ENCODE data around the gene USP48.

The USP48 gene

DNA sequence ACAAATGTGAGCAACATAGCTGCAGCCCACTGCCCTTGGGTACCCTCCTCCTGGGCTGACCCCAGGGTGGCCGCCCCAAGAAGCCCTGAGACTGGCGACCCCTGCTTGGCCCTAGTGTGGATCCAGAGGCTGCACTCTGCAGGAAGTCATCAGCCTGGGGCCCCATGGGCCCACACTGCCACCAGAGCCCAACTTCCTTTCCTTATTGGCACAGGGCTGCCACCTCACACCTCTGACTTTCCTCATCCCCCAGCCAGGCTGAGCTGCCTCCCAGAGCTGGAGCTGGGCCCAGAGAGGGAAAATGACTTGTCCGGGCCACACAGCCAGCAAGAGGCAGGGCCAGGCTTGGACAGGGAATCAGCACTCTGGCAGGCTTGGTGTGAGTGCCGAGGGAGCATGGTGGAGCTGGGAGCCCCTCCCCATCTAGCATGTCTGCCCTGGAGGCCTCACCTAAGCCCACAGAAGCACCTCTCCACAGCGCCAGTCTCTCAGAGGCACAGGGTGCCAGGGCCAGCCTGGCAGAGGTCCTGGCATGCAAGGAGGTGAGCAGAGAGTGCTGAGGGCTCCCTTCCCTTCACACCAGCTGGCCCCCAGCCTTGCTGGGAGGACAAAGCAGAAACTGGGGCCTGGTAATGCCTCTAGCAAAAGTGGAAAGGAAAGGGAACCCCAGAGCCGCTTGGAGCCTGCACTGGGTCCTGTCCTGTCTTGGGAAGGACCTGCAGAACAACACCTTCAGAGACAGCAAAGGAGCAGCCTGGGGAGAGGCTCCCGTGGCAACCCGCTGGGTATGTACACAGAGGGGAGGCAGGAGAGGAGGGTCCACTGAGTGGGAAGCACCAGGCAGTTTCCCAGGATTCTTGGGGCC is 117.0 kb downstream of the USP48 start:
- DNase-seq = no peak

DNA sequence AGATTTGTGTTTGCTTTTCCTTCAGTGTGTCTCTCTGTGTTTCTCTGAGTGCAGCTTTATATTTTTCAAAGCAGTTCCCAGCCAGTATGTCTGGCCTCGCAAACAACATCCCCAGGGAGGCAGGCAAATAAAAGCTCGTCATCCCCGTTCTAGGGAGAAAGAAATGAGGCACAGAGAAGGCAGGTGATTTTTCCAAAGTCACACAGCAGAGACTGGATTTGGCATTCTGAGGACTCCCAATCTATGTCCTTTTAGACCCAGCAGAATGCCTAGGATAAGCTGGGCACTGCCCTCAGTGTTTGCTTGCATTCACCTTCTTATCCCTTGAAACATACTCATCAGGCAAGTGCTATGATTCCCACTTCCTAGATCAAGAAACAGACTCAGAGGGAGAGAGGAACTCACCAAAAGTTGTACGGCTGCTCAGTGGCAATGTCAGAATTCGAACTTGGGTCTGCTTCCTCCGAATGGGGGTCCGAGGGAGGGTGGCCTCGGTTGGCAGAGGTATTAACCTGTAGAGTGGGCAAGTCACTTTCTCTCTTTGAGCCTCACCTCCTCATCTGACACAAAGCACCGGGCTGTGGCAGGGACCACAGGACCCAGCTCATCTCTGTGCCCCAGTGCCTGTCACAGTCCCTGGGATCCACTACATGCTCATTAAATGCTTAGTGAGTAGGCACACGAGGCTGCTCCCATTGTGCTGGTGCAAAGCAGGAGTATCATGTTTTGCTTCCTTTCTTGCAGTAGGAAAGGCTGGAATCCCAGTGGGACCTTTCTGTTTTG is 118.0 kb downstream of the USP48 start:
- DNase-seq = no peak

DNA sequence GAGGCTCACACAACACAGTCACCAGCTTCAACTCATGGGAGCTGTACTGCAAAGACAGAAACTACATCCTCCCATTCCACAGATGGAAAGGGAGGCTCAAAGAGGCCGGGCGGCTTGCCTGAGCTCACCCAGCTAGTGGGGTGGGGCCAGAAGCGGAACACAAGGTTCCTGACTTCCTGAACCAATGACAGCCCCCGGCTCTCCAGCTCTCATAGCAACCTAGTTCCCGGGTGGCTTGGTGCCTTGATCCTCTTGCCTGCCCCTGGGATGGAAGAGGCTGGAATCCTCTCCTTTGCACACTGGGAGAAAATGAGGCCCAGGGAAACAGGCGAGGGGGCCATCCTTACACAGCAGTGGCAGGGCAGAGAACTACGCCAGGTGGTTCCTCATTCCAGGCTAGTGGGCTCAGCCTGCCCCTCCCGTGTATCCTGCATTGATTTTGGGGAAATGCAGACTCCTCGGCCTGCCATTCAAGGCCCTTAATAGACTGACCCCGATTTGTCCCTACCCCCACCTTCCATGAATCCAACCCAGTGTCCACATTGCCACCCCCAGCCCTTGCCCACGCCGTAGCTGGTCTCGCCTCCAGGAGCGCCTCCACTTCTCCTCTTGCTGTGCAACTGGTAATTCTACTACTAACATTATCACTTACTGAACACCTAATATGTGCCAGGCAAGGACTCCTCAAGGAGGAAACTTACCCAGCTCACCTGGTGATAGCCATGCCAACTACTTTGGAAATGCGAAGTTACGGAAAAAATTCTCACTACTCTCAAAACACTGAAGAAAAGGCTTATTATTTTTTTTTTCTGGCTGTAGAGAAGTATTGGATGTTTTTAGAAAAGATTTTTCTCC is 118.8 kb downstream of the USP48 start:
- no peak for DNase-seq

DNA sequence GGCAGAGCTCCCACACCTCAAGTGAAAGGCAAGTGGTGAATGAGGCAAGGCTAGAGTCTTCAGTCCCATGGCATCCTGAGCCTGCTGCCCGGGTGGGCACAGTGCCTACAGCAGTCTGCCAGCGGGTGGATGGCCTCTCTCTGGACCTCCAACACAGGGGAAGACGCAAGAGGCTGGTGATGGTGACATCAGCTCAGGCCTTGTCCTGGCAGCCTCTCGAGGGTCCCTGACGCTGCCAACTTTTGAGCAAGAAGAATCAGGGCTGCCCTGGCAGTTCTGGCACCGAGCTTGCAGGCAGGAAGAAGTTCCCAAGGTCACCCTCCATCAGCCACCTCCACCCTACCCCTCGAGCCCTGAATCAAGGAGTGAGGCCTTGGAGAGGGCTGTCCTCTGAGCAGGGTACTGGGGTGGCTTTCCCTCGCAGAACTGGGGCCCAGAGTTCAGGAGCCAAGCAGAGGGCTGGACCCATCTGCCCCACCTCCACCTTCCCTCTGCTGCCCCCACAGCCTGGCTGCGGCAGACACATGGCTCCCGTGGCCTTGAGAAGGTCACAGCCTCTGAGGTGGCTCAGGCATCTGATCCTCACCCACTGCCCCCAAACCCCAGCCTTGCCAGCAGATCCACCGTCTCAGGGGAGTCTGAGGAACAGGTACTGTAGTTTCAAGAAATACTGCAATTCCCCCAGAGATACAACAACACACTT is 119.5 kb downstream of the USP48 start:
- DNase-seq = no peak

DNA sequence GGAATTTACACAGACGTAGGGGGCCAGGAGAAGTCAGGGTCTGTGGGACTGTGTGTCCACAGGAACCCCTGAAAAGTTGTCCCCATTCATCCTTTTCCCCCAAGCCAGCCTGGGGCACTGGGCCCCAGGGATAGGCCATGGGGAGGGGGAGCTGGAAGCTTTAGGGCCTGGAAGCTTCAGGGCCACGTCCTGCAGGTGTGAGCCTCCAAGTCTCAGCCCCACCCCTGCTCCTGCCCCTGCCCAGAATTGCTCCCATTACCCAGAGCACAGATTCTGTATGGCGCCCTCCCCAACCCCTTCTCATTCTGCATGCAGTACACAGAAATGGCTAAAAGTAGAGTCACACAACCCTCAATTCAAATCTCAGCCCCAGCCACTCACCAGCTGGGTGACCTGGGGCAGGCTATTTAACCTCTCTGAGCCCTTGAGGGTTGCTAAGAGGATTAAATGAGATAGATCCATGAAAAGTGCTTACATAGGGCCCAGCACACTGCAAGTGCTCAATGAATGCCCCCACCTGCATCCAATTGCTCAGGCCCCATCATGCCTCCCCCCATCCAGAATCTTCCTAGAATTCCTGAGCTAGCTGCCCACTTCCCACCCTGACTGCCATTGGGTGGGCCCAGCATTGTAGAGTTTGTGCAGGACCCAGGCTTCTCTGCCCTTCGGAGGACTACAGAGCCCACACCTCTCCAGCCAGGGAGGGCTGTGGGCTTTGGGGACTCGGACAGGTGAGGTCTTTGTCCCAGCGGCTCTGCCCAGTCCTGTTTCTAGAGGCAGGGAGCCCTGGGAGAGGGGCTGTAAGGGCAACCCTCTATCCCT is 120.3 kb downstream of the USP48 start:
- DNase-seq = no peak

DNA sequence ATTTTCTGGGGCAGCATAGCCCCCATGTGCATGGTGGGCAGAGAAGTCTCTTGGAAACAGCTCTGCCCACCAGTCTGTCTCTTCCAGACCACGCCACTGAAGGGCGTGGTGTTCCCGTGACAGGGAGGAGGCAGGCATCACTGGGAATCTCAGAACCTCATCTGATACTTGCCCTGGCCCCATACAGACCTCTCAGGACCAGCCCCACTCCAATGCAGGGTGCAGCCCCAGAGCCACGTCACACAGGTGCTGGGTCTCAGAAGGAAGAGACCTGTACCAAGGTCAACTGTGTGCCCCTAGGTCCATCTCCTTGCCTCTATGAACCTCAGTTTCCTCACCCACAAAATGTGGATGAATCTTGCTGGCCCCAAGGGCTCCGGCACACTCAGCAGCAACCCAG is 121.1 kb downstream of the USP48 start:
- no peak for DNase-seq

DNA sequence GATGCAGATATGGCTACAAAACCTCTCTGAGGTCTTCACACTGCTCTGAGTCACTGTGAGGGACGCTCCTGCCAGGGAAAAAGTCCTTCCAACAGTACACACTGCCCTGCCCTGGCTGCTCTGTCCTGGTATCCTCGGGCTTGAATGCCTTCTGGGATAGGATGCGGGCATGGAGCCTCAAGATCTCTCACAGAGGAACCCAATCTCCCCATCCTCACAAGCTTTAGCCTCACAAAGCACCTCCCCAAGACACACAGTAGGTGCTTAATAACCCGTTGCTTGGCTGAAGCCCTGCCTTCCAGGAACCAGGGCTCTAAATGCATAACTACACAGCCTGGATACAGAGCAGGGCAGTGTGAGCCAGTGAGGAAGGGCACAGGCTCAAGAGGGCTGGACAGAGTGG is 123.0 kb downstream of the USP48 start:
- DNase-seq = no peak

DNA sequence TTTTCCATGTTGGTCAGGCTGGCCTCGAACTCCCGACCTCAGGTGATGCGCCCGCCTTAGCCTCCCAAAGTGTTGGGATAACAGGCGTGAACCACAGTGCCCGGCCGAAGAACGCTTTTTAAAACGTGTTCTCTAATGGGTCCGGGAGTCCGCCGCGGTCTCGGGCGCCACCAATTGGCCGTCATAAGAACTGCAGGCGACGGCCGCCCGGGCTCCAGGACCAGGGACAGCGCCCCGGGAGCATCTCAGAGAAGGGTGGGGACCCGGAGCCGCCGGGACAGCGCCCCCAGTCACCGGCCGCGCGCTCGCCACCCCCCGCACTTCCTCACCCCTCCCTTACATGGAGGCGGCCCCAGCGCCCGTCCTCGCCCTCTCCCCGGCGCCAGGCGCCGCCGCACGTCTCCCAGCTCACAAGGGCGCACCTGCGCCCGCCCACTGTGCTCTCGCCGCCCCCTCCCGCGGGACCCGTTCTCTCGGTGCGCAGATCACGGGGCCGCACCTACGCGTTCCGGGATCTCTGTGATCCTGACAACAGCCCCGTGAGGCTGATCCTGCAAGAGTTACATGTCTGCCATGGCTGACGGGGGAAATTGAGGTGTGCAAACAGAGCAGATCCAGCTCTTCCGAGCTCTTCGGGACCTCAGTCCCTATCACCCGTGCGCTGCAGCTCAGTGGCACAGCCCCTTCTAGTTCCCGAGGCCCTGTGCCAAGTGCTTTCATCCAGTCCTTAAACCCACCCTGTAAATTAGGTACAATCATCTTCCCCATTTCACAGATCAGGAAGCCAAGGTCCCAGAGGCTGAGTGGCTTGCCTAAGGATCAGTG is 123.6 kb downstream of the USP48 start:
- DNase-seq = peak; percentile 64 to 70

DNA sequence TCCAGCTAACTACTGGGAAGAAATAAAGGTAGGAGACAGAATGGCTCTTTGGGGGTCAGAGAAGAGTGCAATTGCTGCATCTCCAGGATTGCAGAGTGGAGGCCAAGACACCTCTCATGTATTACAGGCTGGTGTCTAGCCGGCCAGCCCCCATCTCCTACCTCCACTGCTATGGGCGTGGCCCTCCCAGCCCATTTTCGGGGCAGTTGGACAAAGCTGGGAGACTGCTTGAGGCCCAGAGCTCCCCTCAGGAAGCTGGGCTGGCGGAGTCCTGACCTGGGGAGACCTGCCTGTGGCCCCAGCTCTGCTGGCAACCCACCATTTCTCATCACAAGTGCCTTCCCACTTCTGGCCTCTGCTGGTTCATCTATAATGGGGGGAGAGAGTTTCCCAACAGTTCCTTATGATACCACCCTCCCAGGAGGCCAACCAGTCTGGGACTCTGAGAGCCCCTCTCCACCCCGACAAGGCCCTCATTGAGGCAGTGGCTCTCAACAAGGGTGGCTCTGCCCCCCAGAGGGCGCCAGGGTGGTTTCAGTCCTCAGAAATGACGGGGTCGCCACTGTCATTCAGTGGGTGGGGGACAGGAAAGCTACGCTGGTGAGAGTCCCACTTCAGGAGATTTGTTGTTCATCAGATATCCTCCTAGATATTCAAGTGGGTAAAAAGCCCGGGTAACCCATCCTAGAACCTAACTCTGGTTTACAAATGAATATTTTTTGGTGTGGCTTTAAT is 125.3 kb downstream of the USP48 start:
- DNase-seq = no peak

DNA sequence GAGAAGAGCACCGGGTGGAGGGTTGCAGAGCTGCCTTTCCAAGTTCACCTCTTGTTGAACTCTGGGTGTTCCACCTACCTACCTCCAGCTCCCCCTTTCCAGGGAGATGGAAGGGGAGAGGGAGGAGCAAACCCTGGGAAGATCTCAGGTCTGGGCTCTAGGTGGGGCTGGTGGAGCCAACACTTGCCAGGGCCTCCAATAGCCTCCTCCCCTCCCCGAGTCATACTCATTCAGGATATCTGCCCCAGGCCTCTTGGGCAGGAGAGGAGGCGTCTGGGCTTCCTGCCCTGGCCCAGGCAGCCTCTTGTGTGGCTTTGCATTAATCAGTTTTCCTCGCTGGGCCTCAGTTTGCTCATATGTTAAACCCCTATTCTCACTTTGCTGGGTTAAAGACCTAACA is 127.2 kb downstream of the USP48 start:
- no peak for DNase-seq

DNA sequence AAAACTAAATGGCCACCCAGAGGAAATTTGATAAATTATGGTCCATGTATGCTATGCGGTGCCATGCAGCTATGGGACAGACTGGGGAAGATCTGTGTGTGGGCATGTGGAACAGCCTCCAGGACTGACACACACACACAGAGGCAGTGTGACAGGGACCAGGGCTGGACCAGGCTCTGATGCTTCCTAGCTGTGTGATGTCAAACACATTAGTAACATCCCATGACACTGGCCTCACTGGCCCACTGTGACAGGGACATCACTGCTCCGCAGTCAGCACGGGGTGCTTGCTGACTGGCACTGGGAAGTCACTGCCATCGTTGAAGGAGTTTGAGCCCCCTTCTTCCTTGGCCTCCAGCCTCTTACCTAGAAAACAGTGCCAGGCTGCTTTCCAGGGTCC is 127.7 kb downstream of the USP48 start:
- DNase-seq = no peak

DNA sequence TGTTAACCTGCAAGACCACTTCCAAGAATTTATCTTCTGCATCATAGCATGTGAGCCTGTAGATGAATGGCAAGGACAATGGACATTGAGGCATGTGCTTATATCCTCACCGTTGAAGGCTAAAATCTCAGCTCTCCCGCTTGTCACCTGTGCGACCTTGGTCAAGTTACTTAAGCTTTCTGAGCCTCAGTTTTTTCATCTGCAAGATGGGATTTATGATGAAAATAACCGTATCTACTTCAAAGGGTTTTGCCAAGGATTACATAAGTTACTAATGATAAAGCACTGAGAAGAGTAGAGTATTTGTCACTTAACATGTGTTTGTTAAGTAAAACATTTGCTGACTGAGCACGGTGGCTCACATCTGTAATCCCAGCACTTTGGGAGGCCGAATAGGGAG is 128.7 kb downstream of the USP48 start:
- DNase-seq = no peak

DNA sequence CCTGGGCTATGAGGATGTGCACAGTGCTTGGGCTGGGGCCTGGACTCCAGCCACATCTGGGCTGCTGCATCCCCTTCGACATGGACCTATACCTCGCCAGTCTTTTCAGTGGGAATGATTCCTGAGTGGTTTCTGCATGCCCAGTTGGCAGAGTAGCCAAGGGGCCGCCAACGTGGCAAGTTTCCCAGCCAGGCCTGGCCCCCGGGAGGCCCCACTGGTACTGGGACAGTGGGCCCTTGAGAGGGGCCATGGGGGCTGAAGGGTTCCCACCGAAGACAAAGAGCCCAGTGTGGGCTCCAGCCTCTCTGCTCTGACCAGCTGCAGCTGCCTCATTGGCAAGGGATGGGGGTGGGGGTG is 129.2 kb downstream of the USP48 start:
- no peak for DNase-seq

DNA sequence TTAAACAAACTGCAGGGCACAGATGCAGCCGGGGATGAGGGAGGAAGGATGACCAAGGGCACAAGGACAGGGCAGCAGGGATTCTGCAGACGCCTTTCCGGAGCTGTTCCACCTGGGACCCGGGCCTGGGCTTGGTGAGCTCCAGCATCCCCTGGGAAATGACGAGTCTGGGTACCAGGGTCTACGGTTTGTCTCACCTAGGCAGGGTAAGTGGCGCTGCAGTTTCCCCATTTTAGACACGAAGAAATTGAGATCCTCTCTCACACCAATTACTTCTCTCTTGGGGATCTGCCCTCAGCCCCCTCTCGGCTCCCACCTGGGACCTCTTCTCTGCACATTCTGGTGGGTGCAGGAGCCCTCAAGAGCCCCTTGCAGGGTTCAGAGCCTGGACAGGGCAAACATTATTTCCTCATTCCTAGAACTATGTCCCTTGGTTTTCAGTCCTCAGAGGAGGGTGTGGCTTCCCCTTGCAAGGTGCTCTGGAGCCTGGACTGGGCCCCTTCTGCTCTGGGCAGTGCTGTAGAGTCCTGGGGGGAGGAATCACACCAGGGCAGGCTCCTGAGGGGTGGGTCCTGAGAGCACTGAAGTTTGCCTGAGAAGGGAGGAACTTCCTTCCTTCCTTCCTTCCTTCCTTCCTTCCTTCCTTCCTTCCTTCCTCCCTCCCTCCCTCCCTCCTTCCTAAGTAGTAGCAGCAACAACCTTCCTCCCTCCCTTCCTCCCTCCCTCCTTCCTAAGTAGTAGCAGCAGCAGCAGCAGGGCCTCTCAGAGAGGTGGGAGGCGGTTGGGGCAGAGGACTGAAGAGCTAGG is 129.8 kb downstream of the USP48 start:
- no peak for DNase-seq

DNA sequence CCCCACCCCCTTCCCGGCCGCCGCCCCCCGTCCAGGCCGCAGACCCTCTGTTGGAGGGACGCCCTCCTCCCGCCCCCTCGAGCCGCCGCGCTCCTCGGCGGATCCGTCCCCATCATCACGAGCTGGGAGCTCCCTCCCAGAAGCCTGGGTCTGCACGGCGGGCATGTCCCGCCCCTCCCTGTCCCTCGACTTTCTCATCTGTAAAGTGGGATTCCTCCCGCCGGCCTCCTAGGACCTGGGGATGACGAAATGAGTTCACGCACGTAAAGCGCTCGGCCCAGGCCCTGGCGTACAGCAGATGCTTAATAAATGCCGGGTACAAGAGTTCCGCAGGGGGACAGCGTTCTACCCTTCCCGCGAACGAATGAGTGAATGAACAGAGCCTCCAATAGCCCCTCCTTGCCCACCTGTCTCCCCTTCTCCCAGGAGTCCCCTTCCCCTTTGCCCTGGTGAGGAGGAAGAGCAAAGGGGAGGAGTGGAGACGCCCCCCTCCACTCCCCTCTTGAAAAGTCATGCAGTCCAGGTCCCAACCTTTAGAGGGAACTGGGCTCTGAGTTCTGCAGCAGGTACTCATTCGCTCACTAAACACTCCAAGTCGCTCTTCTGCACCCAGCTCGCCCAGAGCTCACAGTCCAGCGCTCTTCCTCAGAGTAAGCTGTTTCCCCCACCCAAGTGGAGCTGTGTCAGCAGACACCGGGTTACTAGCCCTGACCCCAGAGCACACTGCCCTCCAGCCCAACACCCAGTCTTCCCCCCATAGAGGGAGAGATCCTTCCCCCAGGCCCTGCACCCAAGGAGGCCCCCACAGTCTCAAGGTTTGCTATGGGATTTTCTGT is 130.6 kb downstream of the USP48 start:
- DNase-seq = no peak

DNA sequence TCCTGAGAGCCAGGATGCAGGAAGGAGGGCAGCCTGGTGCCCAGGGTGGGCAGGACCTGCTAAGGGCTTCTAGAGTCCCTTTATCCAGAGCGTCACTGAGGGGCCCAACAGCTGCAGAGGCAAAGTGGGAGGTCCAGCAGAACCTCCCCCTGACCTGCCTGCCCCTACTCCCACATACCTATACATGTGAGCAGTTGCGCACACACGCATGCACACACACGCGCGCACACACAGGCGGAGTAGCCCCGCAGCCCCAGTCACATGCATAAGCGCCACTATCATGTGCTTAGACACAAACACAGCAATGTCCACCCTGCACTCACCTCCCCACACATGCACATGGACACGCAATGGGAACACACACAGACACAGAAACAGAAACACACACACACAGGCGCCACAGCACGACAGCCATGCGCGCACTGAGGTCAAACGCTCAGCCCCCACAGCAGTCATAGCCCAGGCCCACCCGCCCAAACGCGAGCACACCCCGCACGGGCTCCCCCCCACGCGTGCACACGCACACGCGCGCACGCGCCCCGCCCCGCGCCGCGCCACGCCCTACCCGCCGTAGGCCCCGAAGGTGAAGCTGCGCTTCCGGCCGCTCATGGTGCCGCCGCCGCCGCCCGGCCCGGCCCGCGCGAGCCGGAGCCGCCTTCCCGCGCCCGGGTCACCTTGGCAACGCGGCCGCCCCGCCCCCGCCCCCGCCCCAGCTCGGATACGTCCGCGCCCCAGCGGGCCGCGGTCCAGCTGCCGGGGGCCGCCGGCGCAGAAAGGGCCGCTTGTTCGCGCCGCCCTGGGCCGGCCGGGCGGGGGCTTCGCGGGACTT is 131.5 kb downstream of the USP48 start:
- peak; percentile 34 to 43 for DNase-seq

DNA sequence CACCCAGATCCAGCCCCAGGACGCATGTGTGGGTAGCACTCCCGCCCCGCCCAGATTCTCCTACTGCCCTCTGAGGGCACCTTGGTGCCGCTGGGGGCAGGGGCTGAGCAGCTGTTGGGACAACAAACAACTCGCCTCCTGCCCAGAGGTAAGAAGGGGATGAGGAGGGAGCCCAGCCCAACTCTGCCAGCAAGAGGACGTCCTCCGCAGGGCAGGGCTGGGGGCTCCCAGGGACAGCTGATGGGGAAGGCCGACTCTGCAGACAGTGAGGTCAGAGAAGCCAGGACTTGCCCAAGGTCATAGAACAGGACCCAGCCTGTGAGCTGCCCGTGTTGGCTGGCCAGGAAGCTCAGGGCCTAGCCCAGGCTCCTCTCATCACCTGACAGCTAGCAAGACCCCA is 132.5 kb downstream of the USP48 start:
- DNase-seq = no peak

Data from stimulated activated CD4-positive, alpha-beta T cell treated with anti-CD3 and anti-CD28 coated beads, Interleukin-4, amount 100 ng/mL, for 4 hours (primary cell).